AG04449 (cell line): ENCODE data around the gene TAPBPL.

ENCODE experiments used
- CTCF ChIA-PET: fragments of 350-600 bp; formaldehyde crosslinking; extraction: SDS; loops from one replicate; lab custom pipeline; 2021; ENCODE audit warnings: antibody characterized with exemption; lab: Yijun Ruan, JAX
- POLR2A ChIA-PET: fragments of 400-600, 350-600 bp; formaldehyde crosslinking; extraction: SDS; loops from one replicate; lab custom pipeline; 2020; ENCODE audit warnings: antibody characterized with exemption, inconsistent platforms; lab: Yijun Ruan, JAX
- DNase-seq: peaks from one replicate; pipeline ENCODE4 v3.0.0-alpha.2; 2010; ENCODE audit warnings: low read depth, low spot score
- H3K4me3 ChIP-seq: 2 replicates; pipeline ENCODE4 v1.5.1; 2011; ENCODE audit warnings: low read depth, mild to moderate bottlenecking, control low read depth, low read length
- TF ChIP-seq, protein P1 (sequence below): IDR thresholded peaks from one replicate; pipeline ENCODE4 v1.5.1; 2011; ENCODE audit warnings: mild to moderate bottlenecking, moderate library complexity, low read length, control low read depth, inconsistent platforms; ENCODE audit not compliant: insufficient read depth; ENCODE audit errors: missing control alignments

Gene TAPBPL

DNA sequence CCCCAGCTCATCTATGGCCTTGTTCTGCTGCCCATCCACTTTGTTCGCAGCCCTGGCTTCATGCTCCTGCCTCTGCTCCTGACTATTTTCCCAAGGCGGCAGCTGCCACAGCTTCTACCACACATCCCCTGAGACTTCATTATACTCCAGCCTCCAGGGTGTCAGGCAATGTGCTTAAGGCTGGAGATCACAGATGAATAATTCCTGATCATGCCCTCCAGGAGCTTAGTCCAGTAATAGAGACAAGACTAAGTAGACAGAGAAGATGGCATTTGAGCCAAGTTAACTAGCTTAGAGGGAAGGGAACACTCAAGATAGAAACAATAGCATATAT, 7.1 kb downstream of the TAPBPL start:
- ChIA-PET POLR2A (interaction anchor here (7.5 kb wide), 1 partner anchor 11 kb away, joined by 43 read pairs; the partner anchor contains the start of gene VAMP1), CTCF (interaction anchor here (0.9 to 10.3 kb wide), 3 partner anchors 12 to 136 kb away, joined by 3 to 199 read pairs (median 9); partner anchors contain the start of gene VAMP1)
- no peak overlapping the region for H3K4me3 ChIP-seq
- TF ChIP-seq, protein P1, sequence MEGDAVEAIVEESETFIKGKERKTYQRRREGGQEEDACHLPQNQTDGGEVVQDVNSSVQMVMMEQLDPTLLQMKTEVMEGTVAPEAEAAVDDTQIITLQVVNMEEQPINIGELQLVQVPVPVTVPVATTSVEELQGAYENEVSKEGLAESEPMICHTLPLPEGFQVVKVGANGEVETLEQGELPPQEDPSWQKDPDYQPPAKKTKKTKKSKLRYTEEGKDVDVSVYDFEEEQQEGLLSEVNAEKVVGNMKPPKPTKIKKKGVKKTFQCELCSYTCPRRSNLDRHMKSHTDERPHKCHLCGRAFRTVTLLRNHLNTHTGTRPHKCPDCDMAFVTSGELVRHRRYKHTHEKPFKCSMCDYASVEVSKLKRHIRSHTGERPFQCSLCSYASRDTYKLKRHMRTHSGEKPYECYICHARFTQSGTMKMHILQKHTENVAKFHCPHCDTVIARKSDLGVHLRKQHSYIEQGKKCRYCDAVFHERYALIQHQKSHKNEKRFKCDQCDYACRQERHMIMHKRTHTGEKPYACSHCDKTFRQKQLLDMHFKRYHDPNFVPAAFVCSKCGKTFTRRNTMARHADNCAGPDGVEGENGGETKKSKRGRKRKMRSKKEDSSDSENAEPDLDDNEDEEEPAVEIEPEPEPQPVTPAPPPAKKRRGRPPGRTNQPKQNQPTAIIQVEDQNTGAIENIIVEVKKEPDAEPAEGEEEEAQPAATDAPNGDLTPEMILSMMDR: no peak
- no peak for DNase-seq

- no peak overlapping the region for H3K4me3 ChIP-seq
- ChIA-PET CTCF (interaction anchor here (0.9 to 10.3 kb wide), 5 partner anchors 9 to 177 kb away, joined by 4 to 199 read pairs (median 4); partner anchors contain the start of genes TAPBPL and VAMP1), POLR2A (interaction anchor here (0.9 to 7.5 kb wide), 2 partner anchors 10 to 73 kb away, joined by 4 to 43 read pairs; partner anchors contain the start of genes GAPDH and VAMP1)
Observed at GRCh38 chr12:6460751-6461371, 9.0 kb downstream of the TAPBPL start.

GRCh38 chr12:6461401-6462233, 9.8 kb downstream of the TAPBPL start:
- ChIA-PET CTCF (interaction anchor here (0.9 to 10.3 kb wide), 6 partner anchors 9 to 177 kb away, joined by 3 to 199 read pairs (median 4); partner anchors contain the start of genes TAPBPL and VAMP1), POLR2A (interaction anchor here (0.9 to 7.5 kb wide), 2 partner anchors 9 to 73 kb away, joined by 4 to 43 read pairs; partner anchors contain the start of genes GAPDH and VAMP1)
- TF ChIP-seq, protein P1: no peak
- no peak overlapping the region for H3K4me3 ChIP-seq
- no peak for DNase-seq

More at GRCh38 chr12:6460751-6461371, 9.0 kb downstream of the TAPBPL start:
- DNase-seq: no peak
- TF ChIP-seq, protein P1: no peak

DNA sequence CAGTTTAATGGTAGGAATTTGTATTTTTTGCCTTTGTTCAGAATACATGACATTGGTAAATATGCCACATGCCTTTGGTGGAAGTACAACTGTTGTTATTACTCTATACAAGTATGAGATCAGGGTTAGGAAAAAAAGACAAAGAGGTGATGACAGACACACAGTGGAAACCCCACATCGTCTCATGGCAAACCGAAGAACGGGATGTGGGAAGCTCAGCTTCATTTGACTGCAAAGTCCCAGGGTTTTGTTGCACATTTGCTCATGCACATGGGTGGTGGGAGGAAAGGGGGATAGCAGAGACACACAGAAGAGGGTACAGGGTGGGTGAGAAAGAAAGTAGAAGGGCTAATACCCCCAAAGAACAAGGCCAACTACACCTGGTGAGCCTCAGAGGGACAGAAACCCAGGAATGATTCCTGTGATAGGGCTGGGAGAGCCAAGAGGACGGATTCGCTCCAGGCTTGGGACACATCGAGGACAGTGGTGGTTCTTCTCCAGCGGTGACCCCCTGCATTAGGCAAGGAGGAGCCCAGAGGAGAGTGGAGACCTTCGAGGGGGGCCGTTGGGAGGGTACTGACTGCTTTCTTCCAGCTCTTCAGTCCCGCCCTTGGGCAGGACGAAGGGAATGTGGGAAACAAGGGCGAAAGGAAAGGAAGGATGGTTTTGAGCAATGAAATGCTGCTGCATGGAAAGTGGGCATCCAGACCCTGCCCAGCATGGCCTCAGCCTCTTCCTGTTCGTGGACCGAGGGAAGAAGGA, 10.6 kb downstream of the TAPBPL start:
- no peak overlapping the region for H3K4me3 ChIP-seq
- ChIA-PET POLR2A (interaction anchor here (7.5 kb wide), 1 partner anchor 8 kb away, joined by 43 read pairs; the partner anchor contains the start of gene VAMP1), CTCF (interaction anchor here (1.1 to 10.3 kb wide), 3 partner anchors 10 to 37 kb away, joined by 3 to 199 read pairs (median 13); partner anchors contain the start of gene TAPBPL)
- TF ChIP-seq, protein P1: no peak
- DNase-seq: no peak

DNA sequence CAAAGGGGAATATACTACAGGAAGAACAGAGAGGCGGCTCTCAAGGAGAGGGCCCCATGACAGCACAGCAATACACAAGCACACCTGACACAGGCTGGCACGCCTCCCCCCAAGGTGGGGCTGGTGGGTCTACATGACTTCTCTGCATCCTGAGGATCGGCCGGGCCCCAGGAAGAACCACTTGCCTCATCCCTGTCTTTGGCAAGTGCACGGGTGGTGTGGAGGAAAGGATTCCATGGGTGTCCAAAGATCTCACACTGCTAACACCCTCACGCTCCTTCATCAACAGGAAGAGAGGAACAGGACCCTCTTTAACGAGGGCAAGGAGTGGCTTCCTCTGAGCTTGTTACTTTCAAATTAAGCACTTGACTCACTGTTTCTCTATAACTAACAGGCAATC, 11.4 kb downstream of the TAPBPL start:
- DNase-seq: no peak
- CTCF ChIA-PET: interaction anchor here (0.9 to 10.3 kb wide), 8 partner anchors 12 to 140 kb away, joined by 3 to 199 read pairs (median 4); no protein-coding TSS in a partner anchor
- TF ChIP-seq, protein P1: no peak
- no peak overlapping the region for H3K4me3 ChIP-seq
- POLR2A ChIA-PET: interaction anchor here (0.7 to 7.5 kb wide), 2 partner anchors 7 to 71 kb away, joined by 6 to 43 read pairs; partner anchors contain the start of genes GAPDH and VAMP1
